ENCODE results near the gene PNMA8C. TPM values are rescaled to one million over a fixed set of nuclear protein-coding genes. Genes with fewer than 3 reads are reported as not detected.

Gene PNMA8C
- polyA plus RNA-seq, 4 donors, result 0.09 to 0.49 TPM; not detected in 2

GRCh38 chr19:46469541-46470185 lies 40.9 kb upstream of the PNMA8C start:
- H3K4me1 ChIP-seq (ENCODE audit: control insufficient read depth in 3 of 3, insufficient read depth in 2 of 3, low read depth in 1 of 3, low read length in 2 of 3), result peaks cover 0 to 11% (median 0%) of the 10 kb centered on the region in 3 donors
- DNase-seq, result no peak
- no peaks in the 10 kb centered on the region for H3K36me3 ChIP-seq (ENCODE audit: control insufficient read depth in 3 of 3, insufficient read depth in 2 of 3, low read depth in 1 of 3, low read length in 3 of 3)
- no peak for FAIRE-seq
- H3K27me3 ChIP-seq (ENCODE audit: control insufficient read depth in 3 of 3, insufficient read depth in 3 of 3, low read length in 3 of 3), result peaks cover 0 to 28% (median 12%) of the 10 kb centered on the region in 3 donors
- no peaks in the 10 kb centered on the region for H3K9me3 ChIP-seq (ENCODE audit: control insufficient read depth in 2 of 2, insufficient read depth in 1 of 2, low read depth in 1 of 2, low read length in 1 of 2)
- H3K27ac ChIP-seq (ENCODE audit: low read depth in 1 of 3, low read length in 2 of 3), result no peak overlapping the region
- H3K4me3 ChIP-seq (ENCODE audit: low read depth in 1 of 3, low read length in 3 of 3), result no peak overlapping the region
- WGBS, 3 donors, result 83 to 93% (median 90%) methylated on average over 17 to 18 of the region's 18 CpGs

GRCh38 chr19:46466536-46467196 lies 37.9 kb upstream of the PNMA8C start:
- FAIRE-seq (no peak), DNase-seq (no peak)
- Histone ChIP-seq H3K4me1 (ENCODE audit: control insufficient read depth in 3 of 3, insufficient read depth in 2 of 3, low read depth in 1 of 3, low read length in 2 of 3) (peaks cover 0 to 7% (median 0%) of the 10 kb centered on the region in 3 donors), H3K36me3 (ENCODE audit: control insufficient read depth in 3 of 3, insufficient read depth in 2 of 3, low read depth in 1 of 3, low read length in 3 of 3) (no peaks in the 10 kb centered on the region), H3K27me3 (ENCODE audit: control insufficient read depth in 3 of 3, insufficient read depth in 3 of 3, low read length in 3 of 3) (peaks cover 0 to 16% (median 4%) of the 10 kb centered on the region in 3 donors), H3K27ac (ENCODE audit: low read depth in 1 of 3, low read length in 2 of 3) (no peak overlapping the region), H3K9me3 (ENCODE audit: control insufficient read depth in 2 of 2, insufficient read depth in 1 of 2, low read depth in 1 of 2, low read length in 1 of 2) (no peaks in the 10 kb centered on the region), H3K4me3 (ENCODE audit: low read depth in 1 of 3, low read length in 3 of 3) (no peak overlapping the region)
- 57 to 77% (median 67%) methylated on average over 15 of the region's 15 CpGs for WGBS, 3 donors

- Histone ChIP-seq H3K4me3 (ENCODE audit: low read depth in 1 of 3, low read length in 3 of 3) (no peak overlapping the region), H3K27me3 (ENCODE audit: control insufficient read depth in 3 of 3, insufficient read depth in 3 of 3, low read length in 3 of 3) (no peaks in the 10 kb centered on the region), H3K27ac (ENCODE audit: low read depth in 1 of 3, low read length in 2 of 3) (no peak overlapping the region), H3K9me3 (ENCODE audit: control insufficient read depth in 2 of 2, insufficient read depth in 1 of 2, low read depth in 1 of 2, low read length in 1 of 2) (no peaks in the 10 kb centered on the region), H3K4me1 (ENCODE audit: control insufficient read depth in 3 of 3, insufficient read depth in 2 of 3, low read depth in 1 of 3, low read length in 2 of 3) (no peaks in the 10 kb centered on the region), H3K36me3 (ENCODE audit: control insufficient read depth in 3 of 3, insufficient read depth in 2 of 3, low read depth in 1 of 3, low read length in 3 of 3) (no peaks in the 10 kb centered on the region)
- DNase-seq, result no peak
- 74 to 90% (median 88%) methylated on average over 7 of the region's 7 CpGs for WGBS, 3 donors
- no peak for FAIRE-seq
Measured at GRCh38 chr19:46463516-46463915, 34.8 kb upstream of the PNMA8C start.

- H3K9me3 ChIP-seq (ENCODE audit: control insufficient read depth in 2 of 2, insufficient read depth in 1 of 2, low read depth in 1 of 2, low read length in 1 of 2), result no peaks in the 10 kb centered on the region
- WGBS, 3 donors, result 55 to 90% (median 75%) methylated on average over 2 of the region's 2 CpGs
- H3K27me3 ChIP-seq (ENCODE audit: control insufficient read depth in 3 of 3, insufficient read depth in 3 of 3, low read length in 3 of 3), result no peaks in the 10 kb centered on the region
- H3K27ac ChIP-seq (ENCODE audit: low read depth in 1 of 3, low read length in 2 of 3), result no peak overlapping the region
- no peak overlapping the region for H3K4me3 ChIP-seq (ENCODE audit: low read depth in 1 of 3, low read length in 3 of 3)
- H3K36me3 ChIP-seq (ENCODE audit: control insufficient read depth in 3 of 3, insufficient read depth in 2 of 3, low read depth in 1 of 3, low read length in 3 of 3), result no peaks in the 10 kb centered on the region
- FAIRE-seq (no peak), DNase-seq (no peak)
- no peaks in the 10 kb centered on the region for H3K4me1 ChIP-seq (ENCODE audit: control insufficient read depth in 3 of 3, insufficient read depth in 2 of 3, low read depth in 1 of 3, low read length in 2 of 3)
Measured at GRCh38 chr19:46461537-46461936, 32.8 kb upstream of the PNMA8C start.

- DNase-seq, result no peak
- H3K4me3 ChIP-seq (ENCODE audit: low read depth in 1 of 3, low read length in 3 of 3), result no peak overlapping the region
Measured at GRCh38 chr19:46460981-46461380, 32.2 kb upstream of the PNMA8C start.

GRCh38 chr19:46460055-46460454 lies 31.3 kb upstream of the PNMA8C start:
- WGBS, 3 donors, result 73 to 92% (median 76%) methylated on average over 2 of the region's 2 CpGs
- Histone ChIP-seq H3K36me3 (ENCODE audit: control insufficient read depth in 3 of 3, insufficient read depth in 2 of 3, low read depth in 1 of 3, low read length in 3 of 3) (no peaks in the 10 kb centered on the region), H3K4me1 (ENCODE audit: control insufficient read depth in 3 of 3, insufficient read depth in 2 of 3, low read depth in 1 of 3, low read length in 2 of 3) (no peaks in the 10 kb centered on the region), H3K27me3 (ENCODE audit: control insufficient read depth in 3 of 3, insufficient read depth in 3 of 3, low read length in 3 of 3) (no peaks in the 10 kb centered on the region), H3K4me3 (ENCODE audit: low read depth in 1 of 3, low read length in 3 of 3) (no peak overlapping the region), H3K9me3 (ENCODE audit: control insufficient read depth in 2 of 2, insufficient read depth in 1 of 2, low read depth in 1 of 2, low read length in 1 of 2) (no peaks in the 10 kb centered on the region), H3K27ac (ENCODE audit: low read depth in 1 of 3, low read length in 2 of 3) (no peak overlapping the region)
- FAIRE-seq, result no peak
- DNase-seq, result no peak

More at GRCh38 chr19:46460981-46461380, 32.2 kb upstream of the PNMA8C start:
- H3K27me3 ChIP-seq (ENCODE audit: control insufficient read depth in 3 of 3, insufficient read depth in 3 of 3, low read length in 3 of 3), result no peaks in the 10 kb centered on the region
- 79 to 88% (median 86%) methylated on average over 1 of the region's 1 CpG for WGBS, 3 donors
- no peak for FAIRE-seq
- no peaks in the 10 kb centered on the region for H3K4me1 ChIP-seq (ENCODE audit: control insufficient read depth in 3 of 3, insufficient read depth in 2 of 3, low read depth in 1 of 3, low read length in 2 of 3)
- no peaks in the 10 kb centered on the region for H3K36me3 ChIP-seq (ENCODE audit: control insufficient read depth in 3 of 3, insufficient read depth in 2 of 3, low read depth in 1 of 3, low read length in 3 of 3)
- H3K9me3 ChIP-seq (ENCODE audit: control insufficient read depth in 2 of 2, insufficient read depth in 1 of 2, low read depth in 1 of 2, low read length in 1 of 2), result no peaks in the 10 kb centered on the region
- H3K27ac ChIP-seq (ENCODE audit: low read depth in 1 of 3, low read length in 2 of 3), result no peak overlapping the region

- no peaks in the 10 kb centered on the region for H3K9me3 ChIP-seq (ENCODE audit: control insufficient read depth in 2 of 2, insufficient read depth in 1 of 2, low read depth in 1 of 2, low read length in 1 of 2)
- no peaks in the 10 kb centered on the region for H3K4me1 ChIP-seq (ENCODE audit: control insufficient read depth in 3 of 3, insufficient read depth in 2 of 3, low read depth in 1 of 3, low read length in 2 of 3)
- H3K36me3 ChIP-seq (ENCODE audit: control insufficient read depth in 3 of 3, insufficient read depth in 2 of 3, low read depth in 1 of 3, low read length in 3 of 3), result no peaks in the 10 kb centered on the region
- no peak for FAIRE-seq
- no peak for DNase-seq
- H3K4me3 ChIP-seq (ENCODE audit: low read depth in 1 of 3, low read length in 3 of 3), result no peak overlapping the region
- H3K27ac ChIP-seq (ENCODE audit: low read depth in 1 of 3, low read length in 2 of 3), result no peak overlapping the region
- no peaks in the 10 kb centered on the region for H3K27me3 ChIP-seq (ENCODE audit: control insufficient read depth in 3 of 3, insufficient read depth in 3 of 3, low read length in 3 of 3)
- 88 to 92% (median 90%) methylated on average over 5 of the region's 5 CpGs for WGBS, 3 donors
Measured at GRCh38 chr19:46456930-46457329, 28.2 kb upstream of the PNMA8C start.

- H3K27me3 ChIP-seq (ENCODE audit: control insufficient read depth in 3 of 3, insufficient read depth in 3 of 3, low read length in 3 of 3), result no peaks in the 10 kb centered on the region
- H3K27ac ChIP-seq (ENCODE audit: low read depth in 1 of 3, low read length in 2 of 3), result no peak overlapping the region
- WGBS, 3 donors, result 47 to 79% (median 50%) methylated on average over 3 of the region's 3 CpGs
- no peaks in the 10 kb centered on the region for H3K36me3 ChIP-seq (ENCODE audit: control insufficient read depth in 3 of 3, insufficient read depth in 2 of 3, low read depth in 1 of 3, low read length in 3 of 3)
- FAIRE-seq, result no peak
- peaks cover 0 to 3% of the 10 kb centered on the region in 2 donors for H3K9me3 ChIP-seq (ENCODE audit: control insufficient read depth in 2 of 2, insufficient read depth in 1 of 2, low read depth in 1 of 2, low read length in 1 of 2)
- H3K4me3 ChIP-seq (ENCODE audit: low read depth in 1 of 3, low read length in 3 of 3), result no peak overlapping the region
- DNase-seq, result no peak
- H3K4me1 ChIP-seq (ENCODE audit: control insufficient read depth in 3 of 3, insufficient read depth in 2 of 3, low read depth in 1 of 3, low read length in 2 of 3), result no peaks in the 10 kb centered on the region
Measured at GRCh38 chr19:46454244-46454643, 25.5 kb upstream of the PNMA8C start.

Data from small intestine (tissue), 7 donors.